Measurements from ENCODE around the gene EAF2.
"Not testable (repeated sequence)": the region's sequence is repeated elsewhere in the genome, so short reads cannot be mapped to it uniquely, and the experiment has no call there.

Gene EAF2

DNA sequence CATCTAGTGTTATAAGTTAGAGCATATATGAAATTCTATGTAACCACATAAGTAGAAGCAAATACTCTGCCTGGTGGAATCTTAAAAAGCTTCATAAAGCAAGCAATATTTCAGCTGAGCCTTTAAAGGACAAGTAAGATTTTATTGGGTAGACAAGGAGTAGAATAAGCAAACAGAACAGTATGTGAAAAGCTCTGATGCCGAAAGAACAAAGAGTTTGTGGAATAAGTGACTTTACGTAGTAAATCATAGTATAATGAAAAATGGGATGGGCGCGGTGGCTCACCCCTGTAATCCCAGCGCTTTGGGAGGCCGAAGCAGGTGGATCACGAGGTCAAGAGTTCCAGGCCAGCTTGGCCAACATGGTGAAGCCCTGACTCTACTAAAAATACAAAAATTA lies 9.9 kb downstream of the EAF2 start:
- ChIA-PET CTCF (no interaction called here), POLR2A (no interaction called here)
- no peak for DNase-seq (ENCODE audit: low read depth, low spot score)
- TF ChIP-seq, protein P1, sequence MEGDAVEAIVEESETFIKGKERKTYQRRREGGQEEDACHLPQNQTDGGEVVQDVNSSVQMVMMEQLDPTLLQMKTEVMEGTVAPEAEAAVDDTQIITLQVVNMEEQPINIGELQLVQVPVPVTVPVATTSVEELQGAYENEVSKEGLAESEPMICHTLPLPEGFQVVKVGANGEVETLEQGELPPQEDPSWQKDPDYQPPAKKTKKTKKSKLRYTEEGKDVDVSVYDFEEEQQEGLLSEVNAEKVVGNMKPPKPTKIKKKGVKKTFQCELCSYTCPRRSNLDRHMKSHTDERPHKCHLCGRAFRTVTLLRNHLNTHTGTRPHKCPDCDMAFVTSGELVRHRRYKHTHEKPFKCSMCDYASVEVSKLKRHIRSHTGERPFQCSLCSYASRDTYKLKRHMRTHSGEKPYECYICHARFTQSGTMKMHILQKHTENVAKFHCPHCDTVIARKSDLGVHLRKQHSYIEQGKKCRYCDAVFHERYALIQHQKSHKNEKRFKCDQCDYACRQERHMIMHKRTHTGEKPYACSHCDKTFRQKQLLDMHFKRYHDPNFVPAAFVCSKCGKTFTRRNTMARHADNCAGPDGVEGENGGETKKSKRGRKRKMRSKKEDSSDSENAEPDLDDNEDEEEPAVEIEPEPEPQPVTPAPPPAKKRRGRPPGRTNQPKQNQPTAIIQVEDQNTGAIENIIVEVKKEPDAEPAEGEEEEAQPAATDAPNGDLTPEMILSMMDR (IDR thresholded peaks at IDR 0.05; ENCODE audit: insufficient read depth, low read length, missing control alignments) = no peak
- H3K4me3 ChIP-seq (ENCODE audit: low read depth, low read length) = no peak overlapping the region

DNA sequence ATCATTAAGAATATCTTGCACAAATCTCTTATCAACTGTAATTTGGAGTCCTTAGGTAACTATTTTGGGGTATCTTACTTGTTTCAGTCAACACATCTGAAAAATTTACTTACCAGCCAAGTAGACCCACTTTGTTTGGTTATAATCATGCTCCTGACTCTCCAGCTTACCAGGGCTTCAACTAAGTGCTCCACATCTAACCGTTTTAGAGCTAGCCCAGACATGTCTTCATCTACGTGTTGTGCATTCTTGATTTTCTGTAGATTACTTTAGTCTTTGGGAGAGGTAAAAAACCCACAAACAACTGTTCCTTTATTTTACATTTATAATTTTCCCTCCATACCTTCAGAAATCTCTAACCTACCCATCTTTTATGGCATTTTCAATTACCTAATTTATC lies 17.2 kb downstream of the EAF2 start:
- CTCF ChIA-PET = no interaction called here
- H3K4me3 ChIP-seq (ENCODE audit: low read depth, low read length) = no peak overlapping the region
- POLR2A ChIA-PET = no interaction called here
- TF ChIP-seq, protein P1 (IDR thresholded peaks at IDR 0.05; ENCODE audit: insufficient read depth, low read length, missing control alignments) = no peak
- no peak for DNase-seq (ENCODE audit: low read depth, low spot score)

DNA sequence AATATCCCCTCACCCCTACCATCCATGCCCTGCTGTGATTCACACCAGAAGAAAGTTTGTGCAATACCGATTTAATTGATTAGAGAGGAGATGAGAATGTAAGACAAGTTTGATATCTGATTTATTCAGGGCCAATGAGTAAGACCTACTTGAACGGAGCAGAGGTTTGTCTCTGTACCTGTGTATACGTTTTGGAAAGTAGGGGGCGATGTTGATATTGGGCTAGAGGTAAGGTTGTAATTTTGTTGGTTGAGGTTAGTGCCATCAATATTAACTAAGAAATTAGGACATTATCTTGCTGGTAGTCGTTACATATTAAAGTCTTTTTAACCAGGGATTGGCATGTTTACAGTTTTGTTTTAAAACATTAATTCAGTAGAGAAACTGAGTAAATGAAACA lies 20.5 kb downstream of the EAF2 start:
- DNase-seq (ENCODE audit: low read depth, low spot score) = no peak
- H3K4me3 ChIP-seq (ENCODE audit: low read depth, low read length) = no peak overlapping the region
- POLR2A ChIA-PET = no interaction called here

DNA sequence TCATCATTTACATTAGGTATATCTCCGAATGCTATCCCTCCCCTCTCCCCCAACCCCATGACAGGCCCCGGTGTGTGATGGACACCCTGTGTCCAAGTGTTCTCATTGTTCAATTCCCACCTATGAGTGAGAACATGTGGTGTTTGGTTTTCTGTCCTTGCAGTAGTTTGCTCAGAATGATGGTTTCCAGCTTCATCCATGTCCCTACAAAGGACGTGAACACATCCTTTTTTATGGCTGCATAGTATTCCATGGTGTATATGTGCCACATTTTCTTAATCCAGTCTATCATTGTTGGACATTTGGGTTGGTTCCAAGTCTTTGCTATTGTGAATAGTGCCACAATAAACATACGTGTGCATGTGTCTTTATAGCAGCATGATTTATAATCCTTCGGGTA lies 22.8 kb downstream of the EAF2 start:
- H3K4me3 ChIP-seq (ENCODE audit: low read depth, low read length); POLR2A ChIA-PET; DNase-seq (ENCODE audit: low read depth, low spot score); CTCF ChIA-PET: not testable (repeated sequence)

More for the DNA sequence above, 20.5 kb downstream of the EAF2 start:
- CTCF ChIA-PET = no interaction called here
- TF ChIP-seq, protein P1 (IDR thresholded peaks at IDR 0.05; ENCODE audit: insufficient read depth, low read length, missing control alignments) = no peak

DNA sequence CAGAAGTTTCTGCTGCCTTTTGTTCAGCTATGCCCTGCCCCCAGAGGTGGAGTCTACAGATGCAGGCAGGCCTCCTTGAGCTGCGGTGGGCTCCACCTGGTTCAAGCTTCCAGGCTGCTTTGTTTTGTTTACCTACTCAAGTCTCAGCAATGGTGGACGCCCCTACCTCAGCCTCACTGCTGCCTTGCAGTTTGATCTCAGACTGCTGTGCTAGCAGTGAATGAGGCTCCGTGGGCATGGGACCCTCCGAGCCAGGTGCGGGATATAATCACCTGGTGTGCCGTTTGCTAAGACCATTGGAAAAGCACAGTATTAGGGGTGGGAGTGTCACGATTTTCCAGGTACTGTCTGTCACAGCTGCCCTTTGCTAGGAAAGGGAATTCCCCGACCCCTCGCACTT lies 28.2 kb downstream of the EAF2 start:
- POLR2A ChIA-PET; H3K4me3 ChIP-seq (ENCODE audit: low read depth, low read length); DNase-seq (ENCODE audit: low read depth, low spot score): not testable (repeated sequence)
- CTCF ChIA-PET = interaction anchor here (0.7 kb wide), 1 partner anchor 27 kb away, joined by 3 read pairs; no protein-coding TSS in a partner anchor

DNA sequence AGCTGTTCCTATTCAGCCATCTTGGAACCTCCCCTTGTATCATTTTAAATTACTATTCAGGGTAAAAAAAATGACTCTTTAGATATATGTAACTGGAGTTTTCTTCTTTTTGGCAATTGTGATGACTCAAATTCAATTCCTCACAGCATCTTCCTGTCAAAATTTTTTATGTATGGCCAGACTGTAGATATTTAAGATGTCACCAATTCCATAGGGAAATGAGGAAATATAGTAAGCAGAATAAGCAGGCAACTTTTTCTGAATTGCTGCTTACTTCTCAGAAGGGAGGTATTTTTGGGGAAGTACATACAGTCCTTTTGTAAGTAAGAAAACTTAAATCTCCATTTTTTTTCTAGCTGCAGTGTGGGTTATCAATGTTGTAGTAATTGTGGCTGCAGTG lies 28.8 kb downstream of the EAF2 start:
- ChIA-PET CTCF (no interaction called here), POLR2A (no interaction called here)
- no peak for DNase-seq (ENCODE audit: low read depth, low spot score)
- TF ChIP-seq, protein P1 (IDR thresholded peaks at IDR 0.05; ENCODE audit: insufficient read depth, low read length, missing control alignments) = no peak
- no peak overlapping the region for H3K4me3 ChIP-seq (ENCODE audit: low read depth, low read length)

DNA sequence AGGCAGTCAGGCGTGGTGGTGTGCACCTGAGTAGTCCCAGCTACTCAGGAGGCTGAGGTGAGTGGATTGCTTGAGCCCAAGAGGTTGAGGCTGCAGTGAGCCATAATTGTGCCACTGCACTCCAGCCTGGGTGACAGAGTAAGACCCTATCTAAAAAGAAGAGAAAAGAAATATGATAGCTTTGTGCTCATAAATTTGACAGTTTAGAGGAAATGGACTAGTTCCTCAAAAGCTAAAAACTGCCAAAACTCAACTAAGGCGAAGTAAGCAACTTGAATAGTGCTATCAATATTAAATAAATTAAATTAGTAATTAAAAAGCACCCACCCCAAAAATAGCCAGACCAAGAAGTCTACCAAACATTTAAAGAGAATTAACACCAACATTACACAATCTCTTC lies 34.7 kb downstream of the EAF2 start:
- ChIA-PET POLR2A (no interaction called here), CTCF (no interaction called here)
- DNase-seq (ENCODE audit: low read depth, low spot score) = no peak
- TF ChIP-seq, protein P1 (IDR thresholded peaks at IDR 0.05; ENCODE audit: insufficient read depth, low read length, missing control alignments) = no peak
- H3K4me3 ChIP-seq (ENCODE audit: low read depth, low read length) = no peak overlapping the region

DNA sequence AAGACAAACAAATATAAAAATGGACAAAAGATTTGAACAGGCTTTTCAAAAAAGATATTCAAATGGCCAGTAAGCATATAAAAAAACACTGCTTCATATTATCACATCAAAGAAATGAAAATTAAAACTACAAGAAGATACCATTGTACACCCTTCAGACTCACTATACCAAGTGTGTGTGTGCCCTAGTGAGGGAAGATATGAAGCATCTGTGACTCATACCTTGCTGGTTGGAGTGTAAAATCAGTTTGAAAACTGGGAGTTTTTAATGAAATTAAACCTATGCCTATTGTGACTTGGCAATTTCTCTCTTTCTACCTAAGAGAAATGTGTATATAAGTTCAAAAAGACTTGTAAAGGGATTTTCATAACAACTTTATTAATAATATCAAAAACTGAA lies 35.7 kb downstream of the EAF2 start:
- POLR2A ChIA-PET = no interaction called here
- TF ChIP-seq, protein P1 (IDR thresholded peaks at IDR 0.05; ENCODE audit: insufficient read depth, low read length, missing control alignments) = no peak
- no peak overlapping the region for H3K4me3 ChIP-seq (ENCODE audit: low read depth, low read length)
- no peak for DNase-seq (ENCODE audit: low read depth, low spot score)
- CTCF ChIA-PET = no interaction called here
